ENCODE data around the gene NFE2L2.
"Not testable (repeated sequence)": the region's sequence is repeated elsewhere in the genome, so short reads cannot be mapped to it uniquely, and the experiment has no call there.

The NFE2L2 gene

DNA sequence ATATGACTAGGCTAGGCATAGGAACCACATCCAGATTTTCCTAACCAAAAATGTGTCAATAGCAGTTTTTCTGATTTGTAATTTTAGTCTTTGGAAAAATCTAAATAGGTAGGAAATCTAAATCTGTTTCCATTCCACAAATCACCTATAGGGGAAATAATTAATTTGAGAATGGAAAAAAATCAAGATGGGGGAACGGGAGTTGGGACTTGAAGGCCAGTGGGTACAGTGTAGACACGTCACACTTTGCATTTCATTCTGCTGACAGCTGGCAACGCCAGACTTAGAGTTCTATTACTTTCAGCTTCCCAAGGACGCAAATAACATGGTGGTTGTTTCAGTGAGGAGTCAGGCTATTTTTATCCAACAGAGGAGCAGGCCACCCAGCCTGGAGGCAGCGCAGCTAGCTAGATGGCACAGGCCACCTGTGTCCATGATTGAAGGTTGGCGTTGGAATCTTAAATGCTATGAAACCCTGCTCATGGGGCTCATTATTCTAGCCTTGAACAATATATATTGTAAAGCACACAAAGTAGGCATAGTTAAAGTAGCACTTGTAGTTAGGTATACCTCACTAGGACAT, 28.6 kb downstream of the NFE2L2 start:
- DNase-seq (ENCODE audit: low spot score) = no peak
- in situ Hi-C loops (cut with MboI; ENCODE audit: low pct_unique_long_range_greater_than_20kb, low sequenced_read_pairs, unreplicated experiment) = no loop called here
- TF ChIP-seq, protein P1, sequence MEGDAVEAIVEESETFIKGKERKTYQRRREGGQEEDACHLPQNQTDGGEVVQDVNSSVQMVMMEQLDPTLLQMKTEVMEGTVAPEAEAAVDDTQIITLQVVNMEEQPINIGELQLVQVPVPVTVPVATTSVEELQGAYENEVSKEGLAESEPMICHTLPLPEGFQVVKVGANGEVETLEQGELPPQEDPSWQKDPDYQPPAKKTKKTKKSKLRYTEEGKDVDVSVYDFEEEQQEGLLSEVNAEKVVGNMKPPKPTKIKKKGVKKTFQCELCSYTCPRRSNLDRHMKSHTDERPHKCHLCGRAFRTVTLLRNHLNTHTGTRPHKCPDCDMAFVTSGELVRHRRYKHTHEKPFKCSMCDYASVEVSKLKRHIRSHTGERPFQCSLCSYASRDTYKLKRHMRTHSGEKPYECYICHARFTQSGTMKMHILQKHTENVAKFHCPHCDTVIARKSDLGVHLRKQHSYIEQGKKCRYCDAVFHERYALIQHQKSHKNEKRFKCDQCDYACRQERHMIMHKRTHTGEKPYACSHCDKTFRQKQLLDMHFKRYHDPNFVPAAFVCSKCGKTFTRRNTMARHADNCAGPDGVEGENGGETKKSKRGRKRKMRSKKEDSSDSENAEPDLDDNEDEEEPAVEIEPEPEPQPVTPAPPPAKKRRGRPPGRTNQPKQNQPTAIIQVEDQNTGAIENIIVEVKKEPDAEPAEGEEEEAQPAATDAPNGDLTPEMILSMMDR (IDR thresholded peaks at IDR 0.05; ENCODE audit: extremely low read depth, insufficient read depth, missing control alignments) = no peak

DNA sequence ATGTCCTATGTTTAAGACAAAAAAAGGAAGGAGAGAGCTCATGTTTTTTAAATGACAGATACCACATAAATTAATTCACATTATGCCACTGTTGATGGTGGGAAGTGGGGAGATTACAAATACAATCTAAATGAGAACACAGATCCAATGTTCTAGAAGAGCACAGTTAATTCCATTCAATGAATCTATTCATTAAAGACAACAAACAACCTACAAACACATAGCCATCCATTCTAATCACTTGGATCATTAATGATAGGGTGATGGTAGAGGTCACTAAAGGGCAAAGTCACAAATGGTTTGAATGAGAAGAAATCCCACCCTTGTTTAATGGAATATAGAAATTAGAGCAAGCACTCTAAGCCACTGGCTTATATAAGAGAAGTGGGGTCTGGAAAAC, 30.3 kb downstream of the NFE2L2 start:
- in situ Hi-C loops (cut with MboI; ENCODE audit: low pct_unique_long_range_greater_than_20kb, low sequenced_read_pairs, unreplicated experiment) = no loop called here
- no peak for DNase-seq (ENCODE audit: low spot score)
- TF ChIP-seq, protein P1 (IDR thresholded peaks at IDR 0.05; ENCODE audit: extremely low read depth, insufficient read depth, missing control alignments) = no peak

DNA sequence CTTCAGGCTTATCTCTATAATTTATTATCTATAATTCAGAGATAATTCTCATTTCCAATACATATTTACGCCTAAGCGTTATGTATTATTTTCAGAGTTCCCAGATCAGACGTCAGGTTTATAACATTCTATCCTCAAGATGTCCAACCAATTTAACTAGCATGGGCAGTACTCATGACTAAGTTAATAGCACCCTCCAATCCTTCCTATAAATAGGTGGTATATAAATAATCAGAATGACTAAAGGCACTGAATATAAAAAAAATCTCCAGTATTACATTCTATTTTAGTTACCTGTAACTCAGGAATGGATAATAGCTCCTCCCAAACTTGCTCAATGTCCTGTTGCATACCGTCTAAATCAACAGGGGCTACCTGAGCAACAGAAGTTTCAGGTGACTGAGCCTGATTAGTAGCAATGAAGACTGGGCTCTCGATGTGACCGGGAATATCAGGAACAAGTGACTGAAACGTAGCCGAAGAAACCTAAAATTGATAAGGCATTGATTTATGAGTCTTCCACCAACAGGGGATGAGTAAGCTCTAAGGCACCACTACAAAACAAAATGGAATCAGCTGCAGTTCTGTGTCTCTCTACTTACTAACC, 32.3 kb downstream of the NFE2L2 start:
- in situ Hi-C loops (cut with MboI; ENCODE audit: low pct_unique_long_range_greater_than_20kb, low sequenced_read_pairs, unreplicated experiment) = no loop called here
- no peak for DNase-seq (ENCODE audit: low spot score)
- TF ChIP-seq, protein P1 (IDR thresholded peaks at IDR 0.05; ENCODE audit: extremely low read depth, insufficient read depth, missing control alignments) = no peak

DNA sequence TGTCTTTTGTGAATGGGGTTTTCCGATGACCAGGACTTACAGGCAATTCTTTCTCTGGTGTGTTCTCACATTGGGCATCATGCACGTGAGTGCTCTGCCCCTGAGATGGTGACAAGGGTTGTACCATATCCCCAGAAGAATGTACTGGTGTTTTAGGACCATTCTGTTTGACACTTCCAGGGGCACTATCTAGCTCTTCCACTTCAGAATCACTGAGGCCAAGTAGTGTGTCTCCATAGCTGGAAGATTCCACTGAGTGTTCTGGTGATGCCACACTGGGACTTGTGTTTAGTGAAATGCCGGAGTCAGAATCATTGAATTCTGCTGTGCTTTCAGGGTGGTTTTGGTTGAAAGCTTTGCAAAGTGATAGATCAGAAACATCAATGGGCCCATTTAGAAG, 33.3 kb downstream of the NFE2L2 start:
- TF ChIP-seq, protein P1 (IDR thresholded peaks at IDR 0.05; ENCODE audit: extremely low read depth, insufficient read depth, missing control alignments) = no peak
- no peak for DNase-seq (ENCODE audit: low spot score)
- in situ Hi-C loops (cut with MboI; ENCODE audit: low pct_unique_long_range_greater_than_20kb, low sequenced_read_pairs, unreplicated experiment) = no loop called here

DNA sequence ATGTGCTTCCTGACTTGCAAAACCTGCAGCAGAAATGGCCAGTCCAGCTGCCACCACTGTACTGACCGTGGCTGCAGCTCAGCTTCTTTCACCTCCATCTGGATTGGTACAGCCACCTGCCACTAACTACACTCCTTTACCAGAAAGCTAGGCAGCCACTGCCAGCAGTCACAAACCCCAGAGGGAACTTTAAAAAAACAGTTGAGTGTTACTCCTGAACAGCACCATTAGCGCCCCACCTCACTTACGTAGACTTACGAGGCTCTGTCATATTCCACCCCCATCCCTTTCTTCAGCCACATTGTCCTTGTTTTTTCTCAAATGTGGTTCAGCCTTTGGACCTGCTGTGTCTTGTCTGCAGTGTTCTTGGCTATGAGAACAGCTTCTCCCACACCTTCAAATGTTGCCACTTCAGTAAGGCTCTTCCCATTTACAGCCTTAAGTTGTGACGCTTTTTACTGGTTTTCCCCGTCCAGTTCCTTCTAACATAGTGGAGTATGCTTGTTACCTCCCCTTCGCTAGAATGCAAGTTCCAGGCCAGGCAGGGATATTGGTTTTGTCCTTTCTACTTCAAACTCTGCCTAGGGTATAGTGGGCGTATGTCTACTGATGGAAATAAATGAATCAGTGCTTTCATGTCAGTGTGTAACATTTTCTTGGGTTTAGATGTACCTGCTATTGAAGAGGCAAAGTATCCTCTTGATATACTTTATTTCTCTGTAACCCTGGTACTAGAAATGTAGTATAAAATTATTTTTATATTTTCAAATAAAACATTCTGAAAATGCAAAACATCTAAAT, 34.9 kb downstream of the NFE2L2 start:
- in situ Hi-C loops (cut with MboI; ENCODE audit: low pct_unique_long_range_greater_than_20kb, low sequenced_read_pairs, unreplicated experiment) = no loop called here
- DNase-seq (ENCODE audit: low spot score) = no peak
- TF ChIP-seq, protein P1 (IDR thresholded peaks at IDR 0.05; ENCODE audit: extremely low read depth, insufficient read depth, missing control alignments) = no peak

DNA sequence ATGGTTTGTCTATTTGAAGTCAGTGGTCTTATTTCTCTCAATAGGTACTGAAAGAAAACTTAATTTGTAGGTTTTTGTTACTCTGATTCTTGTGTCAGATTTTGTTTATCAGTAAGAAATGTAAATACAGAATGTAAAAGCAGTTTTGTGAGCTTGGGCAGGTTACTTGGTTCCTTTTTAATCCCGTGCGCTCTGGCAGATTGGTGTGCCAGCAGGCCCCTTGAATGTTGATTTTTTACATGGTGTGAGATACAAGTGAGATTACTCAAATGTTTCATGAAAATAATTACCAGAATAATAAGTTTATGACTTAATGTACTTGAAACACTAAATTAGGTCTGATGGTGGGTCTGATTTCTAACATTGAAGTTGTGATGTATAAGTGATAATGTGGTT, 38.6 kb downstream of the NFE2L2 start:
- TF ChIP-seq, protein P1 (IDR thresholded peaks at IDR 0.05; ENCODE audit: extremely low read depth, insufficient read depth, missing control alignments) = no peak

DNA sequence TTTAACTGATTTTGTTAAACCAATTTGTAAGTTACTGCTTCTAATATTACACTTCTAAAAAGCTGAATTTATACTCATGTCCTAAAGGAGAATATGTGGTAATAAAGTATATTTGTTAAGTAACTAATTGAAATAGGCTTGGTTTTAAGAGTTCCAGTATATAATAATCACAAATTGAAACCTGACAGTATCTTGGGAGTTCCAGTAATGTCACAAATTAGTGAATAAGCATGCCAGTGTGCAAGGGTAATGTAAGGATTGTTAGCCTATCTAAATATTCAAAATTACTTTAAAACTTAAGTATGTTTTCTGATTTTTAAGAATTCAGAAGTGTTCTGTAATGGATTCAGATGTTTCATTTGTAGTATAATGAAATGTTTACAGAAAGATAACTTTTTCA, 41.1 kb downstream of the NFE2L2 start:
- DNase-seq (ENCODE audit: low spot score); in situ Hi-C loops (cut with MboI; ENCODE audit: low pct_unique_long_range_greater_than_20kb, low sequenced_read_pairs, unreplicated experiment): not testable (repeated sequence)

More for the DNA sequence above, 38.6 kb downstream of the NFE2L2 start:
- DNase-seq (ENCODE audit: low spot score) = no peak
- in situ Hi-C loops (cut with MboI; ENCODE audit: low pct_unique_long_range_greater_than_20kb, low sequenced_read_pairs, unreplicated experiment) = no loop called here
